HG03439 (cell line): ENCODE measurements around the gene ARVCF.

Experiments
- ATAC-seq: cut with Tn5 transposase; IDR thresholded peaks from one replicate; pipeline ENCODE4 v1.9.1; 2021; ENCODE audit warnings: mild to moderate bottlenecking, moderate library complexity; ENCODE audit not compliant: unreplicated experiment

ARVCF gene

GRCh38 chr22:19963863-19964642, 52.6 kb downstream of the ARVCF start:
- ATAC-seq: no peak

GRCh38 chr22:19962909-19963806, 53.5 kb downstream of the ARVCF start:
- ATAC-seq: no peak

GRCh38 chr22:19962246-19962908, 54.2 kb downstream of the ARVCF start:
- no peak for ATAC-seq

DNA sequence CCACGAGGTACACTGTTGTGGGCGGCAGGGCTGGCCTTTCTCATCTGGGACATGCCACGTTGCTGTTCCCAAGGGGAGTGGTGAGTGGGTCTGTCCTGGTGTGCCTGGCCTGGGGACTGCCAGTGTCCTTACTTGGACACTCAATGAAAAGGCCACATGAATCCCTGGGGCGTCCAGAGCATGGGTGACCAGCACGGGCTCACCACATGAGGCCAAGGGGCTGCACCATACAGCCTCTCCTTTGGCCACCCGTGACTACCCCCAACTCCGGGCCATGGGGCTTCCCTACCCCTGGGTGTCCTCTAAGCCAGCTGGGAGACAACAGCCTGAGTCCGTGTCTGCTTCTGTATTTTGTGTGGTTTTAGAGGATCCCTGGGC, 54.8 kb downstream of the ARVCF start:
- ATAC-seq: no peak

- ATAC-seq: no peak
Measured at GRCh38 chr22:19961201-19961580, 55.4 kb downstream of the ARVCF start.

DNA sequence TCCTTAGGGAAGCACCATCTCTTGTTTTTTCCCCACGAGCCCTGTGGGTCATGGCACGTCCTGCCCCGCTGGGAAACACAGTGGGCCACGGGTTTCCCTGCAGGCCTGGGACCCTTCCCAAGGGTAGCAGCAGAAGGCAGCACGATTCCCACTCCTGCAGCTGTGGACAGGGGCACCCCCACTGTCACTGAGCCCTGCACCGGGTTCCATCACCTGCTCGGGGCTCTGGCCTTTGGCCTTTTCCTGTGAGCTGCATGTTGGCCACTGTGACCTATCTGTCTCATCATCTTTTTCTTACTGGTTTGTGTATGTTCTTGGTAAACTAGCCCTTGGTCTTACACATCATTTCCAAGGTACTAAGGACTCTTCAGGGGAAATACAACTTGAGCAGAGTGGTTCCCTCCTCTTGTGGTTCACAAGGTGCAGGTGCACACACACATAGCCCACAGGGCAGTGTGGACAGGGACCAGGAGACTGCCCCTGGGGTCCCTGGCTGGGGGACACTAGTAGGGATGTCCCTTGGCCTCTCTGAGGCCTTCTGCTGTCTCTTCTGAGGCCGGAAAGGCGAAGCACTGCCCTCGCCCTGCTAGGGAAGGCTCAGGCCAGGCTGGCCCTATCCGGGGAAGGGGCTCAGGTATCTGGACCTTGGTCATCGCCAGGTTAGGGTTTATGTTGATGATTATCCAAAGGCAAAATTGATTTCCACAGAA, 56.0 kb downstream of the ARVCF start:
- ATAC-seq: no peak

GRCh38 chr22:19959587-19960490, 56.8 kb downstream of the ARVCF start:
- ATAC-seq: no peak

DNA sequence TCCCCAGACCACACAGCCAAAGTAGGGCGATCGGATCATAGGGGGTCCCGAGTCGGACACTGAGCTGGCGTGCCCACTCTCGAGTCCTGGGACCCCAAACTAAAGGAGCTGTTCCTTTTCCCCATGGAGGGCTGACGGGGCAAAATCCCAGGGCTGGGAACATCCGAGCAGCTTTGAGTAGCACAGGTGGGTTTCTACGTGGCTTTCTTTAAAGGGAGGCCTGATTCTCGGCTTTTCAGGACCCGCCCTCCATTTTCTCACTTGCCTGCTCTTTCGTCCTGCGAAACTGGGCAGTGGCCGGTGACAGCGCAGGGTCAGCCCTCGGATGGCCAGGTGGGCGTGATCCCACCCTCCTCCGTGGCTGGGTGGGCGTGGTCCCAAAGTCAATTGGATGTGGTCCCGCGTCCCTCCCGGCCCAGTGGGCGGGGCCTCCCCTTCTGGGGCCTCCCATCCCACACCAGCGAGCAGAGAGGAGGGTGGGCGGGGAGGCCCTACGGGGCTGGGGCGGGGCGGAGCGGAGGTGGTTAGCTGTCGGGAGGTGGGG, 57.5 kb downstream of the ARVCF start:
- no peak for ATAC-seq

GRCh38 chr22:19958083-19959042, 58.3 kb downstream of the ARVCF start:
- no peak for ATAC-seq

DNA sequence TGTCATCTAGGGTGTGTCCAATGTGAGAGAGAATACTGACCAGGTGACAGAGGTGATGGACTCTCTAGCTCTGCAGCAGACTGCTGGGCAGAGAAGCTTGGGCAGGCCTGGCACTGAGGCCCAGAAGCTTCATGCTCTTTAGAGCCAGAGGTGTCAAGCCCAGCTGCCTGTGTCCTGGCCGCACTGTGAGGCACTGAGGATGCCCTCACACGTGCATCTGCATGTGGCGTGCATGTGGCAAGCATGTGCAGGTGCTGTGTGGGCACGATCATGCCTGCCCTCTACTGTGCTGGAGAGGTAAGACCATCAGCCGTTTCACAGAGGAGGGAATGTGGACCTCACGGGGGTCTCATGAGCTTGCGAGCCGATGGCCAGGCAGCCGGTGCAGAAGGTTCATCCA, 59.2 kb downstream of the ARVCF start:
- no peak for ATAC-seq

DNA sequence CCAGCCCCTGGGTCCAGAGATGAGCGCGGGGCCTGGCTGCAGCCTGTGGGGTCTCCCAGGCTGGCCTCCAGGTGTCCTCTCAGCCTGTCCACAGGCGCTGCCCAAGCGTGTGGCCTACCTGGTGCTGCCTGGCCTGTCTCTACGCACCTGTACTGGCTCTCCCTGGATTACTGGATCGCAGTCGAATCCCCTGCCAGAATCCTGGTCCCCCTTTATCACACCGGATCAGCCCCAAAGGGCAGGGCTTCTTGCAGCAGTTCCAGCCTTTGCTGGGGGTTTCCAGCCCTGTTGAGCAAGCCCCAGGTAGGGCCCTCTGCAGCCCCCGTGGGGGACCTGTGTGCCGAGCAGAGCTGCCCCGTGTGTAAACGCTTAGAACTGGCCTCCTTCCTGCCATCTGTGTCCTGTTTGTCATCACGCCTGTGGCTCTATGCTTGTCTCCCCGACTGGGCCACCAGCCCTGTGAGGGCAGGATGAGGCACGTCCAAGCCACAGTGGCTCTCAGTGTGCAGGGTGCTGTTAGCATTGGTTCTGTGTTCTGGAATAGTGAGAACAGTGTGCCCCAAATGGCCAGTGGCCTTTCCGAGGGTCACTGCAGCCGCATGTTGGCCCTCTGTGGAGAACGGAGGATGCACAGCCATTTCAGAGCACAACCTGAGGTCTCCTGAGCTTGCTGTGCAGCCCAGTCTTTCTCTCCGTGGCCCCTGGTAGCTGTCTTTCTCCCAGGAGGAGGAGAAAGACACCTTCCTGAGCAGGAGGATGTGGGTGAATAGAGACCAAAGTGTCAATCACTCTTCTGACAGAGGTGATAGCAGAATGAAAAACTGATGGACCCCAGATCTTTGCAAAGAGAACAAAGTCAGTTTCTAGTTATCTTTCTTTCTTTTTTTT, 61.1 kb downstream of the ARVCF start:
- ATAC-seq: no peak

GRCh38 chr22:19951346-19951745, 65.3 kb downstream of the ARVCF start:
- no peak for ATAC-seq

DNA sequence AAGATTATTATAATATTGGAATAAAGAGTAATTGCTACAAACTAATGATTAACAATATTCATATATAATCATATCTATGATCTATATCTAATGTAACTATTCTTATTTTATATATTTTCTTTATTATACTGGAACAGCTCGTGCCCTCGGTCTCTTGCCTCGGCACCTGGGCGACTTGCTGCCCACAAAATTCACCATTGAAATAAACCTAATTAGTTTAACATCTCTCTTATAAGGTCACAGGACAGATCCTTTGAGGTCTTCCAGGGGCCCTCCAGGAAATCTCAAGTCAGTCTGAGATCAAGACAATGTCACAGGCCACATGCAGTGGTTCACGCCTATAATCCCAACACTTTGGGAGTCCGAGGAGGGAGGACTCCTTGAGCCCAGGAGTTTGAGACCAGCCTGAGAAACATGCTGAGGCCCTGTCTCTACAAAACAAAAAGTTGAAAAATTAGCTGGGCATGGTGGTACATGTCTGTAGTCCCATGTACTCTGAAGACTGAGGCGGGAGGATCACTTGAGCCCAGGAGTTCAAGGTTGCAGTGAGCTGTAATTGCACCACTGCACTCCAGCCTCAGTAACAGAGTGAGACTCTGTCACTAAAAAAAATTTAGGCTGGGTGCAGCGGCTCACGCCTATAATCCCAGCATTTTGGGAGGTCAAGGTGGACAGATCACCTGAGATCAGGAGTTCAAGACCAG, 68.4 kb downstream of the ARVCF start:
- ATAC-seq: no peak

DNA sequence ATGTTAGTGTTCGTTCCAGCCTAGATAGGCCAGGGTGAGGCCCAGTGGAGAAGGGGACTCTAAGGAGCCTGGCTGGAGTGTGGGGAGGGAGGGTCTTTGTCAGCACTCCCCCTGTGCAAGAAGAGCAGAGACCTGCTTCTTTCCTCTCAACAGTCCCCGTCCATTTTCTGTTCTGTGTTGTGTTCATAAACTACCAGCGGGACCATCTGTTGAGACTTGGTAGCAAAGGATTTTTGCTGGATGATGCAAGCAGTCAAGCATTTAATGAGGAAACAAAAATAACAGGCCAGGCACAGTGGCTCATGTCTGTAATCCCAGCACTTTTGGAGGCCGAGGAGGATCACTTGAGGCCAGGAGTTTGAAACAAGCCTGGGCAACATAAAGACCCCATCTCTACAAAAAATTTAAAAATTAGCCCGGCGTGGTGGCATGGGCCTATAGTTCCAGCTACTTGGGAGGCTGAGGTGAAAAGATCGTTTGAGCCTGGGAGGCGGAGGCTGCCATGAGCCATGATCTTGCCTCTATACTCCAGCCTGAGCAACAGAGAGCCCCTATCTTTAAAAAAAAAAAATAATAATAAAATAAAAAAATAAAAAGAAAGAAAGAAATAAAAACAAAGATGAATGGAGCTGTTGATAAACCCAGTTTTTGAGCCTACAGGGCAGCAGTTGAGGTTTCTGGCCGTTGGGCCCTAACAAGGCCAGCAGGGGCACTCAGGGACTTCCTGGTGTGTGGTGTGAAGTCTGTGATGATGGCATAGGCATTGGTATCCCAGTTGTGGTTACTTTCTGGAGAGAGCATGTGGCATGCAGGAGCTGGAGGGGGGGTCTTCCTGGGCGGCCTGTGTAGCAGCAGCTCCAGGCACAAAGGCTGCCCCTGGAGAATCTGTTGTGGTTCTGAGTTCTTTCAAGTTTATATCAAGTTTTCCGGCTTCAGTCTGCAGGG, 73.3 kb downstream of the ARVCF start:
- ATAC-seq: no peak

GRCh38 chr22:19942157-19943081, 74.2 kb downstream of the ARVCF start:
- ATAC-seq: no peak
